Lung (tissue), 12 donors: ENCODE data around the gene COL12A1. TPM values are rescaled to one million over a fixed set of nuclear protein-coding genes. Genes with fewer than 3 reads are reported as not detected.

Source experiments
- ATAC-seq: fragments of 200-7000 bp; cut with Tn5 transposase; one replicate; pipeline ENCODE4 v1.9.1; 2020; ENCODE audit warnings: moderate number of reproducible peaks; ENCODE audit not compliant: insufficient read depth, low FRiP score
- DNase-seq, 3 donors: peaks; one replicate each; pipeline ENCODE4 v3.0.0-alpha.2; 2013 to 2017
- H3K27ac ChIP-seq, 2 donors: one replicate each; pipeline ENCODE4 v1.5.1; 2013; ENCODE audit warnings: mild to moderate bottlenecking in 2 of 2, moderate library complexity in 2 of 2, control low read depth in 1 of 2, inconsistent platforms in 1 of 2, low read depth in 1 of 2, low read length in 1 of 2
- H3K27me3 ChIP-seq, 3 donors: one replicate each; pipeline ENCODE4 v1.5.1; 2013; ENCODE audit warnings: low read length in 2 of 3; ENCODE audit not compliant: control insufficient read depth in 3 of 3, insufficient read depth in 3 of 3
- H3K36me3 ChIP-seq, 4 donors: one replicate each; pipeline ENCODE4 v1.5.1; 2013; ENCODE audit warnings: low read length in 4 of 4, mild to moderate bottlenecking in 1 of 4, moderate library complexity in 1 of 4; ENCODE audit not compliant: control insufficient read depth in 4 of 4, insufficient read depth in 4 of 4
- H3K4me1 ChIP-seq, 5 donors: one replicate each; pipeline ENCODE4 v1.5.1; 2013; ENCODE audit warnings: low read length in 5 of 5, mild to moderate bottlenecking in 2 of 5, moderate library complexity in 1 of 5; ENCODE audit not compliant: control insufficient read depth in 5 of 5, insufficient read depth in 5 of 5
- H3K4me3 ChIP-seq: one replicate; pipeline ENCODE4 v1.5.1; 2013; ENCODE audit warnings: mild to moderate bottlenecking, control low read depth, moderate library complexity
- H3K9ac ChIP-seq, 2 donors: one replicate each; pipeline ENCODE4 v1.5.1; 2013; ENCODE audit warnings: low read length in 2 of 2, control low read depth in 1 of 2; ENCODE audit not compliant: insufficient read depth in 1 of 2
- H3K9me3 ChIP-seq, 4 donors: one replicate each; pipeline ENCODE4 v1.5.1; 2013; ENCODE audit warnings: low read length in 3 of 4, mild to moderate bottlenecking in 1 of 4, moderate library complexity in 1 of 4; ENCODE audit not compliant: control insufficient read depth in 4 of 4, insufficient read depth in 3 of 4
- CTCF ChIP-seq: IDR thresholded peaks from 2 replicates; pipeline ENCODE4 v1.5.1; 2012; ENCODE audit warnings: mild to moderate bottlenecking; ENCODE audit errors: control extremely low read depth, extremely low read depth
- WGBS, 2 donors: extraction: QIAGEN DNeasy Blood & Tissue Kit; methylation state at CpG; one replicate each; pipeline ENCODE4 v1.1.7; 2013; 5-methylcytosine and 5-hydroxymethylcytosine counted together
- polyA plus RNA-seq, 2 donors: library from polyadenylated mRNA; stranded (reverse); fragments of 200-250 nt; gene quantifications; one replicate each; pipeline ENCODE4 v1.2.1, GENCODE V29; 2013
- total RNA-seq, 2 donors: library from RNA; depleted of rRNA in 1 of 2; stranded (reverse); fragments of >200 nt in 1 of 2; gene quantifications; one replicate each; pipeline ENCODE4 v1.2.1, GENCODE V29; 2014 to 2021
- donor health status: control.
- donor health status: control.
- donor health status: Bipolar disorder and iron deficiency.
- donor health status: healthy.
- donor health status: DM: yes; HTN: yes; CAD: no.

COL12A1 gene
- total and polyA plus RNA-seq, 4 donors = 10.6 to 75.7 (median 29.7) TPM

- Histone ChIP-seq H3K9ac (no peak overlapping the region), H3K9me3 (no peaks in the 10 kb centered on the region), H3K27me3 (no peaks in the 10 kb centered on the region), H3K27ac (no peak overlapping the region), H3K36me3 (peaks cover 0 to 2% (median 0%) of the 10 kb centered on the region in 4 donors), H3K4me1 (peaks cover 0 to 13% (median 0%) of the 10 kb centered on the region in 5 donors), H3K4me3 (no peak overlapping the region)
- TF ChIP-seq CTCF = no peak
- no peak for DNase-seq
- no peak for ATAC-seq
- 72 to 86% methylated on average over 5 of the region's 5 CpGs for WGBS, 2 donors
Observed at GRCh38 chr6:75102301-75102700, 103.6 kb downstream of the COL12A1 start.

GRCh38 chr6:75101896-75102295 lies 104.0 kb downstream of the COL12A1 start:
- TF ChIP-seq CTCF = no peak
- Histone ChIP-seq H3K9ac (no peak overlapping the region), H3K9me3 (no peaks in the 10 kb centered on the region), H3K4me3 (no peak overlapping the region), H3K36me3 (peaks cover 0 to 2% (median 0%) of the 10 kb centered on the region in 4 donors), H3K4me1 (peaks cover 0 to 13% (median 0%) of the 10 kb centered on the region in 5 donors), H3K27me3 (no peaks in the 10 kb centered on the region), H3K27ac (no peak overlapping the region)
- WGBS, 2 donors = 46 to 72% methylated on average over 4 of the region's 4 CpGs
- ATAC-seq (no peak), DNase-seq (no peak)

GRCh38 chr6:75098709-75099108 lies 107.1 kb downstream of the COL12A1 start:
- no peak overlapping the region for H3K27ac ChIP-seq
- TF ChIP-seq CTCF = no peak
- no peak overlapping the region for H3K4me3 ChIP-seq
- H3K27me3 ChIP-seq = no peaks in the 10 kb centered on the region
- DNase-seq = peak; percentile 68 to 90 (median 82)
- no peaks in the 10 kb centered on the region for H3K36me3 ChIP-seq
- peaks cover 0 to 22% (median 0%) of the 10 kb centered on the region in 5 donors for H3K4me1 ChIP-seq
- 66 to 89% methylated on average over 5 of the region's 5 CpGs for WGBS, 2 donors
- no peak overlapping the region for H3K9ac ChIP-seq
- no peaks in the 10 kb centered on the region for H3K9me3 ChIP-seq
- ATAC-seq = peak; percentile 51

- Histone ChIP-seq H3K9ac (no peak overlapping the region), H3K4me1 (peaks cover 0 to 22% (median 0%) of the 10 kb centered on the region in 5 donors), H3K4me3 (no peak overlapping the region), H3K36me3 (no peaks in the 10 kb centered on the region), H3K27me3 (no peaks in the 10 kb centered on the region), H3K27ac (no peak overlapping the region), H3K9me3 (no peaks in the 10 kb centered on the region)
- TF ChIP-seq CTCF = no peak
- WGBS, 2 donors = 64 to 84% methylated on average over 4 of the region's 4 CpGs
- no peak for ATAC-seq
- no peak for DNase-seq
Observed at GRCh38 chr6:75096966-75097365, 108.9 kb downstream of the COL12A1 start.
